Measurements from ENCODE around the gene CCDC57.

DNA sequence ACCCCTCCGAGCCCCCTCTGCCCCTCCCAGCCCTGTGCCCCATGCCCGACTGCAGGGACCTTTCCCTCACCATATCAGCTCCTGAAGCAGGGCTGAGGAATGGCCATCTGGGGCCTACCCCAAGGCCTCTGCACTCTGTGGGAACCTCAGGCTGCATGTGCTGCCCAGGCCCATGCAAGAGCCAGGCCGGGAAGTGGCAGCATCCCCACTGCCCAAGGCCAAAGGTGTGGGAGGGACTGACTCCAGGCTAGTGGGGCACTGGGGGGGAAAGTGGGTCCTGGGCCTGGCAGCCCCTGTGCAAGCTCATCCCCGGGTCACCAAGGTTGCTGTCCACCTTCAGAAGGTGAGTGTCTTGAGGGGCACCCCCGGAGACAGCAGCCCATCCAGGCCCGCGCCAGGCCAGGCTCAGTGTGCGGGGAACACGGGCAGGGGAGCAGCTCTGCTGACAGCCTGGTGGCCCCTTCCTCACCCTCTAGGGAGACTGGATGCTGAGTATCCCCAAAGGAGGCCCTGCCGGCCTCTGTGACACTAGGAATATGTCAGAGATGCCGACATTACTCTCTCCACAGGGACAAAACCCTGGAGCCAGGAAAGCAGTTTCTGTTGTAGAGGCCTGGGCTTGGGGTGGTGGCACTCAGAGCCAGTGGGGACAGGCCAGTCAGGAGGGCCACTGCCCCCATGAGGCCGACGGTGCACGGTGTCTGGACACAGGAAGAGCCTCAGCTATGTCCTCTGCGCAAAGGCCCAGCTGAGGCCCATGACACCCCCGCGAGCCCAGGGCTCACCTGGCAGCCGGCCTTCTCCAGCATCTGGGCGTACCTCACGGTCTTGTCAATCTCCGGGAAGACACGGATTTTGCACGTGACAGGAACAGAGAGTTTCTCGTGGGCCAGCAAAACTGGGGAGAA is 150.3 kb downstream of the CCDC57 start:
- TF ChIP-seq TAF1 (IDR thresholded peaks at IDR 0.05; ENCODE audit: borderline replicate concordance, insufficient read depth, low read length) (no peak), POLR2AphosphoS5 (IDR thresholded peaks at IDR 0.05; ENCODE audit: low read depth, low read length) (no peak)
- TF ChIP-seq, protein P1, sequence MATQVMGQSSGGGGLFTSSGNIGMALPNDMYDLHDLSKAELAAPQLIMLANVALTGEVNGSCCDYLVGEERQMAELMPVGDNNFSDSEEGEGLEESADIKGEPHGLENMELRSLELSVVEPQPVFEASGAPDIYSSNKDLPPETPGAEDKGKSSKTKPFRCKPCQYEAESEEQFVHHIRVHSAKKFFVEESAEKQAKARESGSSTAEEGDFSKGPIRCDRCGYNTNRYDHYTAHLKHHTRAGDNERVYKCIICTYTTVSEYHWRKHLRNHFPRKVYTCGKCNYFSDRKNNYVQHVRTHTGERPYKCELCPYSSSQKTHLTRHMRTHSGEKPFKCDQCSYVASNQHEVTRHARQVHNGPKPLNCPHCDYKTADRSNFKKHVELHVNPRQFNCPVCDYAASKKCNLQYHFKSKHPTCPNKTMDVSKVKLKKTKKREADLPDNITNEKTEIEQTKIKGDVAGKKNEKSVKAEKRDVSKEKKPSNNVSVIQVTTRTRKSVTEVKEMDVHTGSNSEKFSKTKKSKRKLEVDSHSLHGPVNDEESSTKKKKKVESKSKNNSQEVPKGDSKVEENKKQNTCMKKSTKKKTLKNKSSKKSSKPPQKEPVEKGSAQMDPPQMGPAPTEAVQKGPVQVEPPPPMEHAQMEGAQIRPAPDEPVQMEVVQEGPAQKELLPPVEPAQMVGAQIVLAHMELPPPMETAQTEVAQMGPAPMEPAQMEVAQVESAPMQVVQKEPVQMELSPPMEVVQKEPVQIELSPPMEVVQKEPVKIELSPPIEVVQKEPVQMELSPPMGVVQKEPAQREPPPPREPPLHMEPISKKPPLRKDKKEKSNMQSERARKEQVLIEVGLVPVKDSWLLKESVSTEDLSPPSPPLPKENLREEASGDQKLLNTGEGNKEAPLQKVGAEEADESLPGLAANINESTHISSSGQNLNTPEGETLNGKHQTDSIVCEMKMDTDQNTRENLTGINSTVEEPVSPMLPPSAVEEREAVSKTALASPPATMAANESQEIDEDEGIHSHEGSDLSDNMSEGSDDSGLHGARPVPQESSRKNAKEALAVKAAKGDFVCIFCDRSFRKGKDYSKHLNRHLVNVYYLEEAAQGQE (IDR thresholded peaks at IDR 0.05; ENCODE audit: insufficient read depth in 1 of 2, low read depth in 2 of 2, low read length in 2 of 2), result no peak

All from PFSK-1 (cell line).